Measurements from ENCODE around the gene BMP7. TPM values are rescaled to one million over a fixed set of nuclear protein-coding genes. Genes with fewer than 3 reads are reported as not detected.

The BMP7 gene
- total RNA-seq, 2 experiments from 2014 or later: not detected

DNA sequence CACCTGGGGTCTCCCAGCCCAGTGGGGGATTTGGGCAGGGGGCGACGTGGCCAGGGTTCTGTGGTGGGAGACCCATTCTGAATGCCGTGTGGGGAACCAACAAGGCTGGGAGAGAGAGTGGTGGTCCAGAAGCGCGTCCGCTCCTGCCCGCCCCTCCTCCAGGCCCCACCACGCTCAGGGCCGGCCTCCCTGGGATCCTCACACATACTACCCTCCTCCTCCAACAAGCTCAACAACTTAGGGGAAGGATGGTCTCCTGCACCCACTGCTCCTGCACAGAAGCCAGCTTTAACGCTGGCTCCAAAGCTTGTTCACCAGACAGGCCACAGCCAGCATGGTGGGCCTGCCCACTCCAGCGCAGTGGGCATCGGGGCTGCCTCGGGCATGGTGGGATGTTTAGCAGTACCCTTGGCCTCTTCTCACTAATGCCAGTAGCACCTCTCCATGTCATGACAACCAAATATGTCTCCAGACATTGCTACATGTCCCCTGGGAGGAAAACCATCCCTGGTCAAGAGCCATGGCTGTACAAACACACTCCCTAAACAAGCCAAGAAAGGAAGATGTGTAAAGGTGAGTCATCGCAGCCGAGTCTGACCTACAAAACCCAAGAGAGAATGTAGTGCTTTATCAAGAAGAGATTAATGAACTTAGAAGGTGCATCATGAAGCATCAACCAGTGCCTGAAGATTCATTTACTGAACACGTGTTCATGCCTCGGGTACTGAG, 75.7 kb downstream of the BMP7 start:
- TF ChIP-seq, protein P1, sequence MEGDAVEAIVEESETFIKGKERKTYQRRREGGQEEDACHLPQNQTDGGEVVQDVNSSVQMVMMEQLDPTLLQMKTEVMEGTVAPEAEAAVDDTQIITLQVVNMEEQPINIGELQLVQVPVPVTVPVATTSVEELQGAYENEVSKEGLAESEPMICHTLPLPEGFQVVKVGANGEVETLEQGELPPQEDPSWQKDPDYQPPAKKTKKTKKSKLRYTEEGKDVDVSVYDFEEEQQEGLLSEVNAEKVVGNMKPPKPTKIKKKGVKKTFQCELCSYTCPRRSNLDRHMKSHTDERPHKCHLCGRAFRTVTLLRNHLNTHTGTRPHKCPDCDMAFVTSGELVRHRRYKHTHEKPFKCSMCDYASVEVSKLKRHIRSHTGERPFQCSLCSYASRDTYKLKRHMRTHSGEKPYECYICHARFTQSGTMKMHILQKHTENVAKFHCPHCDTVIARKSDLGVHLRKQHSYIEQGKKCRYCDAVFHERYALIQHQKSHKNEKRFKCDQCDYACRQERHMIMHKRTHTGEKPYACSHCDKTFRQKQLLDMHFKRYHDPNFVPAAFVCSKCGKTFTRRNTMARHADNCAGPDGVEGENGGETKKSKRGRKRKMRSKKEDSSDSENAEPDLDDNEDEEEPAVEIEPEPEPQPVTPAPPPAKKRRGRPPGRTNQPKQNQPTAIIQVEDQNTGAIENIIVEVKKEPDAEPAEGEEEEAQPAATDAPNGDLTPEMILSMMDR (IDR thresholded peaks at IDR 0.05): no peak
- H3K4me1 ChIP-seq (ENCODE audit: insufficient read depth, low read length): no peaks in the 10 kb centered on the region
- no peak overlapping the region for H3K27ac ChIP-seq (ENCODE audit: low read depth in 1 of 2, low read length in 2 of 2)
- intact Hi-C loops (cut with DNase I, micrococcal nuclease): no loop called here
- H3K27me3 ChIP-seq (ENCODE audit: control insufficient read depth in 1 of 2, insufficient read depth in 2 of 2, low read length in 2 of 2): no peaks in the 10 kb centered on the region
- H3K4me3 ChIP-seq (ENCODE audit: low read length): no peak overlapping the region
- Mint-ChIP-seq H3K4me3 (no peak overlapping the region), H3K27me3 (peaks cover 5% of the 10 kb centered on the region), H3K4me1 (ENCODE audit: low read depth) (no peaks in the 10 kb centered on the region), H3K36me3 (ENCODE audit: low read depth) (no peaks in the 10 kb centered on the region), H3K27ac (no peak overlapping the region), H3K9me3 (no peaks in the 10 kb centered on the region)
- no peak for DNase-seq
- ChIA-PET POLR2A (no interaction called here), CTCF (no interaction called here)
- H3K36me3 ChIP-seq (ENCODE audit: insufficient read depth, low read length): no peaks in the 10 kb centered on the region
- H3K9me3 ChIP-seq (ENCODE audit: control insufficient read depth in 1 of 2, insufficient read depth in 1 of 2, low read length in 2 of 2): no peaks in the 10 kb centered on the region
- no peak for ATAC-seq (ENCODE audit: poor library complexity)

DNA sequence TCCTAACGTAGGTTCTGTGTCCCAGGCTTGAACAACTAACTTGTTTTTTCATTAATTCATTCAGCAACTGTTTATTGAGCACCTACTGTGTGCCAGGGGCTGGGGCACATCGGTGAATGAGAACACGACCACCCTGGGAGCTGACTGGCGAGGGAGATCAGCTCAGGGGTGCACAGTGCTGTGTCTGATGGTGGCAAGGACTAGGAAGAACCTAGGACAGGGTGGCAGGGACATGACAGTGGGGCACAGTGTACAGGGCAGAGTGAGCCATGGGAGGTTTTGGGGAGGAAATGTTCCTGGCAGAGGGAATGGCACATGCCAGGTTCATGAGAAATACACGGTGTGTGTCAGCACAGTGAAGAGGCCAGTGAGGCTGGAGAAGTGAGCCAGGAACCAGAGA, 76.7 kb downstream of the BMP7 start:
- TF ChIP-seq, protein P1 (IDR thresholded peaks at IDR 0.05): no peak
- H3K9me3 Mint-ChIP-seq: no peaks in the 10 kb centered on the region
- peaks cover 4% of the 10 kb centered on the region for H3K27me3 Mint-ChIP-seq
- no peaks in the 10 kb centered on the region for H3K36me3 Mint-ChIP-seq (ENCODE audit: low read depth)
- no peak overlapping the region for H3K27ac ChIP-seq (ENCODE audit: low read depth in 1 of 2, low read length in 2 of 2)
- H3K36me3 ChIP-seq (ENCODE audit: insufficient read depth, low read length): no peaks in the 10 kb centered on the region
- no peak overlapping the region for H3K27ac Mint-ChIP-seq
- H3K4me3 ChIP-seq (ENCODE audit: low read length): no peak overlapping the region
- POLR2A ChIA-PET: no interaction called here
- no peaks in the 10 kb centered on the region for H3K4me1 ChIP-seq (ENCODE audit: insufficient read depth, low read length)
- H3K4me1 Mint-ChIP-seq (ENCODE audit: low read depth): no peaks in the 10 kb centered on the region
- H3K27me3 ChIP-seq (ENCODE audit: control insufficient read depth in 1 of 2, insufficient read depth in 2 of 2, low read length in 2 of 2): no peaks in the 10 kb centered on the region
- peaks cover 0 to 3% of the 10 kb centered on the region in 2 experiments for H3K9me3 ChIP-seq (ENCODE audit: control insufficient read depth in 1 of 2, insufficient read depth in 1 of 2, low read length in 2 of 2)
- DNase-seq: no peak
- CTCF ChIA-PET: no interaction called here
- H3K4me3 Mint-ChIP-seq: no peak overlapping the region
- intact Hi-C loops (cut with DNase I, micrococcal nuclease): no loop called here
- no peak for ATAC-seq (ENCODE audit: poor library complexity)

DNA sequence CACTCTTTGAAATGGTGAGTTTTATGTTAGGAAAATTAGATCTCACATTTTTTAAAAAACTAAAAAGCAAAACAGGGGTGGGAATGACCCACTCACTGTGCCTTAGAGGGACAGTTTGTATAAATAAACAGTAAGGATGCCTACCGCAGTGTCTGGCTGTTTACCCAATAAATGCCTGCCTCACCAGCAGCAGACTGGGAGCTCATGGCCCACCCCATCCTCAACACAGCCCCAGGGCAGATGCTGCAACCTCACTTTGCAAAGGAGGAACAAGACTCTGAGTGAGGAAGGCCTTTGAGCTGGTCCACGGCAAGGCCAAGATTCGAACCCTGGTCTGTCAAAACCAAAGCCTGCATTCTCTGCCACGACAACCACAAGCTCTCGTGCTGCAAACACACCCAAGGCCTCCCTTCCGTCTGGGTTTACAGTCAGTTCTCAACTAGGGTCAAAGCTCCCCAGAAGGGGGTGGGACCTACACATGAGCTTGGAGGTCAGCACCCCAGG, 77.8 kb downstream of the BMP7 start:
- H3K27ac ChIP-seq (ENCODE audit: low read depth in 1 of 2, low read length in 2 of 2): no peak overlapping the region
- H3K4me1 Mint-ChIP-seq (ENCODE audit: low read depth): no peaks in the 10 kb centered on the region
- H3K36me3 Mint-ChIP-seq (ENCODE audit: low read depth): no peaks in the 10 kb centered on the region
- intact Hi-C loops (cut with DNase I, micrococcal nuclease): loop anchor here in 1 of 2 experiments (1.0 kb wide), 1 partner anchor 28 kb away; no protein-coding TSS in a partner anchor
- no peak overlapping the region for H3K4me3 Mint-ChIP-seq
- no peak overlapping the region for H3K4me3 ChIP-seq (ENCODE audit: low read length)
- H3K9me3 ChIP-seq (ENCODE audit: control insufficient read depth in 1 of 2, insufficient read depth in 1 of 2, low read length in 2 of 2): peaks cover 0 to 10% of the 10 kb centered on the region in 2 experiments
- ChIA-PET CTCF (no interaction called here), POLR2A (no interaction called here)
- no peak for DNase-seq
- no peak overlapping the region for H3K27ac Mint-ChIP-seq
- H3K4me1 ChIP-seq (ENCODE audit: insufficient read depth, low read length): no peaks in the 10 kb centered on the region
- no peak for ATAC-seq (ENCODE audit: poor library complexity)
- no peaks in the 10 kb centered on the region for H3K9me3 Mint-ChIP-seq
- TF ChIP-seq, protein P1 (IDR thresholded peaks at IDR 0.05): no peak
- no peaks in the 10 kb centered on the region for H3K36me3 ChIP-seq (ENCODE audit: insufficient read depth, low read length)
- peaks cover 8% of the 10 kb centered on the region for H3K27me3 Mint-ChIP-seq
- H3K27me3 ChIP-seq (ENCODE audit: control insufficient read depth in 1 of 2, insufficient read depth in 2 of 2, low read length in 2 of 2): no peaks in the 10 kb centered on the region

Data from CD4-positive, alpha-beta T cell (primary cell).